ENCODE data around the gene AKAP10. TPM values are rescaled to one million over a fixed set of nuclear protein-coding genes. Genes with fewer than 3 reads are reported as not detected.

AKAP10 gene
- total RNA-seq, 1 experiment from 2014 or later = 31.6 TPM

- BruUV-seq (replicated peaks) = no TSS peak
- Histone ChIP-seq H3K27ac (ENCODE audit: low read depth, low read length) (no peak overlapping the region), H3K9me2 (ENCODE audit: insufficient read depth) (no peaks in the 10 kb centered on the region), H3K9ac (ENCODE audit: low read length) (no peak overlapping the region), H3K27me3 (ENCODE audit: insufficient read depth, low read length) (no peaks in the 10 kb centered on the region), H3K36me3 (ENCODE audit: control insufficient read depth in 1 of 2, insufficient read depth in 2 of 2, low read length in 2 of 2) (no peaks in the 10 kb centered on the region), H3K4me2 (ENCODE audit: low read length) (no peak overlapping the region), H4K20me1 (ENCODE audit: insufficient read depth) (no peaks in the 10 kb centered on the region), H2AFZ (ENCODE audit: low read depth, low read length, poor library complexity, severe bottlenecking) (no peak overlapping the region), H3K9me3 (ENCODE audit: control insufficient read depth in 1 of 2, insufficient read depth in 1 of 2, low read depth in 1 of 2, low read length in 2 of 2) (no peaks in the 10 kb centered on the region), H3K4me3 (replicated peaks in 1 of 2; ENCODE audit: low read depth in 1 of 2, low read length in 2 of 2) (no peak overlapping the region), H3K79me2 (ENCODE audit: insufficient read depth, low read length) (no peaks in the 10 kb centered on the region), H3K4me1 (ENCODE audit: control insufficient read depth in 1 of 2, insufficient read depth in 2 of 2, low read length in 2 of 2) (peaks cover 10 to 12% of the 10 kb centered on the region in 2 experiments; a peak in 2 of 4 replicates)
- intact Hi-C loops (cut with micrococcal nuclease) = no loop called here
- no peak for TF ChIP-seq CBX3 (IDR thresholded peaks at IDR 0.05; ENCODE audit: low read depth)
- TF ChIP-seq YY1 (IDR thresholded peaks at IDR 0.05; ENCODE audit: extremely low read depth, insufficient replicate concordance, low read depth, low read length) = no peak
- TF ChIP-seq SRF (IDR thresholded peaks at IDR 0.05; ENCODE audit: low read depth) = no peak
- no peak for TF ChIP-seq ELF1 (IDR thresholded peaks at IDR 0.05; ENCODE audit: borderline replicate concordance, low read depth)
- TF ChIP-seq ZFX (IDR thresholded peaks at IDR 0.05) = no peak
- no peak for TF ChIP-seq JUND (IDR thresholded peaks at IDR 0.05)
- no peak for TF ChIP-seq ZNF274 (IDR thresholded peaks at IDR 0.05; ENCODE audit: low read depth, low read length)
- no peak for TF ChIP-seq ATF3 (IDR thresholded peaks at IDR 0.05)
- no peak for TF ChIP-seq FOSL1 (IDR thresholded peaks at IDR 0.05; ENCODE audit: low read depth)
- TF ChIP-seq EZH2phosphoT487 (IDR thresholded peaks at IDR 0.05; ENCODE audit: borderline replicate concordance) = no peak
- no peak for TF ChIP-seq TCF7L2 (IDR thresholded peaks at IDR 0.05; ENCODE audit: borderline replicate concordance, extremely low read depth, insufficient read depth, insufficient read length)
- TF ChIP-seq REST (IDR thresholded peaks at IDR 0.05; ENCODE audit: low read depth) = no peak
- TF ChIP-seq EZH2 (IDR thresholded peaks at IDR 0.05) = no peak
- TF ChIP-seq CTCF (IDR thresholded peaks at IDR 0.05 in 2 of 3, conservative IDR thresholded peaks at IDR 0.05 in 1 of 3; ENCODE audit: borderline replicate concordance in 1 of 3, insufficient read depth in 1 of 3, low read depth in 2 of 3, low read length in 2 of 3) = no peak
- TF ChIP-seq MAX (IDR thresholded peaks at IDR 0.05) = no peak
- no peak for TF ChIP-seq POLR2A (IDR thresholded peaks at IDR 0.05; ENCODE audit: borderline replicate concordance, extremely low read depth, insufficient read depth, insufficient read length)
- no peak for TF ChIP-seq ZBTB33 (IDR thresholded peaks at IDR 0.05; ENCODE audit: extremely low read depth, insufficient replicate concordance, low read length)
- no peak for ATAC-seq
- ChIA-PET POLR2A (no interaction called here), CTCF (no interaction called here), RAD21 (ENCODE audit: low non-redundant PET in 1 of 2, low total read pairs in 2 of 2, uncharacterized antibody in 2 of 2, unreplicated experiment in 2 of 2) (no interaction called here)
- DNase-seq (ENCODE audit: low read depth, low spot score) = no peak
Observed at GRCh38 chr17:19987897-19988296, 10.3 kb upstream of the AKAP10 start.
